GM19328 (cell line): Measurements from ENCODE around the gene PXMP4.

ENCODE experiments used
- ATAC-seq: cut with Tn5 transposase; IDR thresholded peaks from one replicate; pipeline ENCODE4 v1.9.1; 2021; ENCODE audit warnings: mild to moderate bottlenecking, moderate library complexity; ENCODE audit not compliant: unreplicated experiment

PXMP4 gene

GRCh38 chr20:33685328-33686099 is 34.6 kb downstream of the PXMP4 start:
- peak; percentile 33 for ATAC-seq

GRCh38 chr20:33684533-33685327 is 35.4 kb downstream of the PXMP4 start:
- ATAC-seq, result no peak

- ATAC-seq, result no peak
These were observed 38.3 kb downstream of the PXMP4 start for GRCh38 chr20:33681728-33682353.

GRCh38 chr20:33681288-33681687 is 38.8 kb downstream of the PXMP4 start:
- no peak for ATAC-seq

GRCh38 chr20:33680686-33681085 is 39.4 kb downstream of the PXMP4 start:
- ATAC-seq, result no peak

- peak; percentile 45 for ATAC-seq
These were observed 40.2 kb downstream of the PXMP4 start for GRCh38 chr20:33679758-33680485.

GRCh38 chr20:33677991-33678702 is 42.0 kb downstream of the PXMP4 start:
- ATAC-seq, result no peak

- ATAC-seq, result no peak
These were observed 43.2 kb downstream of the PXMP4 start for GRCh38 chr20:33676652-33677645.

- no peak for ATAC-seq
These were observed 44.0 kb downstream of the PXMP4 start for GRCh38 chr20:33676121-33676520.

GRCh38 chr20:33675136-33675959 is 44.8 kb downstream of the PXMP4 start:
- no peak for ATAC-seq

- ATAC-seq, result peak; percentile 61
These were observed 45.6 kb downstream of the PXMP4 start, which contains the start of gene NECAB3 for GRCh38 chr20:33674294-33675135. TSS of gene NECAB3 (minus strand) at chr20:33674428. CDS start at chr20:33674352, 76 bp downstream.

GRCh38 chr20:33673410-33674293 is 46.5 kb downstream of the PXMP4 start:
- ATAC-seq, result peak; percentile 48

GRCh38 chr20:33673114-33673409 is 47.0 kb downstream of the PXMP4 start:
- no peak for ATAC-seq

GRCh38 chr20:33672426-33673113 is 47.5 kb downstream of the PXMP4 start:
- ATAC-seq, result no peak

GRCh38 chr20:33671573-33672288 is 48.4 kb downstream of the PXMP4 start:
- ATAC-seq, result no peak
